CD4-positive, alpha-beta T cell treated with Interleukin-21 for 1 hour (primary cell): Measurements from ENCODE around the gene TMEM255B.
"Not testable (repeated sequence)": the region's sequence is repeated elsewhere in the genome, so short reads cannot be mapped to it uniquely, and the experiment has no call there.

Experiments used
- DNase-seq: peaks from one replicate; pipeline ENCODE4 v3.0.0-alpha.2; 2020

TMEM255B gene

DNA sequence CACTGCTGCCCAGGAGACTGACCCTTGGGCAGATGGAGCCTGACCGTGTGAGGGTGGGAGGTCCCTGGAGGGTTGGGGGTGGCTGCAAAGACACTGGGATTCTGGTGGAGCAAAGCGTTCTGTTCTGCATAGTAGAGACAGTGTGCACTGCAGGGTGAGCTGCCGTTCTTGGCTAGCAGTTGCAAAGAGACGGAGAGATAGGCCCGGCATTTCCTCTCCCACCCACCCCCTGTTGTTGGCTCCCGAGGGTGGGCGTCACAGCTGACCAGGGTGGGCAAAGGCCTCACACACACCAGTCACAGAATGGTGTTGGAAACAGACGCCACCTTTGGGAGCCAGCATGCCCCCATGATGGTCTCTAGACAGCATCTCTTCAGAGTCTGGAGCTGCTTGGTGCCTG lies 11.4 kb downstream of the TMEM255B start:
- no peak for DNase-seq

DNA sequence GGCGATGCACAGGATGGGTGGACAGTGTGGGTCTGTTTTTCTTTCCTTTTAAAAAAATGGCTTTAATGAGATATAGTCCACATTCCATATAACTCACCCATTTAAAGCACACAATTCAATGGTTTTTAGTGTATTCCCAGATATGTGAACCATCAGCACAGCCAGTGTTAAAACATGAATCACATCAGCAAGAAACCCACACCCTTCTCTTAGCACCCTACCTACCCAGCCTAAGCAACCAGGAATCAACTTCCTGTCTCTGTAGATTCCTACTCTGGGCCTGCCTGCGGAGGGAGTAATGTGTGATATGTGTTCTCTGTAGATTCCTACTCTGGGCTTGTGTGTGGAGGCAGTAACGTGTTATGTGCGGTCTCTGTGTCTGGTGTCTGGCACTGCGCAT lies 11.9 kb downstream of the TMEM255B start:
- DNase-seq, result no peak

DNA sequence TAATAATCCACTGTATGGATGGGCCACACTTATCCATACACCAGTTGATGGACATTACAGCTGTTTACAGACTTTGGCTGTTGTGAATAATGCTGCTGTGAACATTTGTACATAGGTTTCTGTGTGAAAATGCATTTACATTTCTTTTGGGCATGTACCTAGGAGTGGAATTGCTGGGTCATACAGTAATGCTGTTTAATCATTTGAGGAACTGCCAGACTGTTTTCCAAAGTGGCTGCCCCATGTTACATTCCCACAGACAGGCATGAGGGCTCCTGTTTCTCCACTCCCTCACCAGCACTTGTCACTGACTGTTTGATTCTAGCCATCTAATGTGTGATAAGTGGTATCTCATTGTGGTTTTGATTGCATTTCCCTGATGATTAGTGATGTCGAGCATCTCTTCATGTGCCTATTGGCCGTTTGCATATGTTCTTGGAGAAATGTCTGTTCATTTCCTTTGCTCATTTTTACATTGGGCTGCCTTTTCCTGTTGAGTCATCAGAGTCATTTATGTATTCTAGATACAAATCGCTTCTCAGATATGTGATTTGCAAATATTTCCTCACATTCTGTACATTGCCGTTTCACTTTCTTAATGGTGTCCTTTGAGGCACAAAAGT lies 12.8 kb downstream of the TMEM255B start:
- DNase-seq, result no peak

DNA sequence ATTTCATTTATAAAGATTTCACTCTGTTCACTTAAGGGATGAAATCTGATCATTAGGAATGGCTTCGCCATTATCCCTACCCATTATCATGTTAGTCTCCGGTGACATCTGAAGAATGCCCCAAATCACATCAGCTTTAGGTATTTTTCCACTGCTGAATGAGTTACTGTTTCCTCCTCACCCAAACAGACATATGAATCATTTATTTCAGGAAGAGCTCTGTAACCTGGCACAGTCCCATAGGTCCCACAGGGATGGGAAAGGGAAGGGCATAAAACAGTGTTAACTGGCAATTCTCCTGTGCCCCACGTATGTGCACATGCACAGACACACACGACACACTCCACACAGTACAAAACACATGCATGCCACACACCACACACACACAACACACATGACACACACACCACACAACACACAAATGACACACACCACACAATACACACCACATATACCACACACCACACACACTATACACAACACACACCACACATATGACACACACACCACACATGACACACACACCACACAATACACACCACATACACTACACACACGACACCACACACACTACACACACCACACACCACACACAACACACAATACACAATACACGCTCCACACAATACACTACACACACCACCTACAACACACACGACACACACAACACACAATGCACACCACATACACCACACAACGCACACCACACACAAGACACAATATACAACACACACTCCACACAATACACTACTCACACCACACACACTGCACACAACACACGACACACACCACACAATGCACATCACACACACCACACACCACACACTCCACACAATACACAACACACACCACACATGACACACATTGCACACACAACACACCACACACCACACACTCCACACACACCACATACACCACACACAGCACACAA lies 15.4 kb downstream of the TMEM255B start:
- DNase-seq, result no peak

DNA sequence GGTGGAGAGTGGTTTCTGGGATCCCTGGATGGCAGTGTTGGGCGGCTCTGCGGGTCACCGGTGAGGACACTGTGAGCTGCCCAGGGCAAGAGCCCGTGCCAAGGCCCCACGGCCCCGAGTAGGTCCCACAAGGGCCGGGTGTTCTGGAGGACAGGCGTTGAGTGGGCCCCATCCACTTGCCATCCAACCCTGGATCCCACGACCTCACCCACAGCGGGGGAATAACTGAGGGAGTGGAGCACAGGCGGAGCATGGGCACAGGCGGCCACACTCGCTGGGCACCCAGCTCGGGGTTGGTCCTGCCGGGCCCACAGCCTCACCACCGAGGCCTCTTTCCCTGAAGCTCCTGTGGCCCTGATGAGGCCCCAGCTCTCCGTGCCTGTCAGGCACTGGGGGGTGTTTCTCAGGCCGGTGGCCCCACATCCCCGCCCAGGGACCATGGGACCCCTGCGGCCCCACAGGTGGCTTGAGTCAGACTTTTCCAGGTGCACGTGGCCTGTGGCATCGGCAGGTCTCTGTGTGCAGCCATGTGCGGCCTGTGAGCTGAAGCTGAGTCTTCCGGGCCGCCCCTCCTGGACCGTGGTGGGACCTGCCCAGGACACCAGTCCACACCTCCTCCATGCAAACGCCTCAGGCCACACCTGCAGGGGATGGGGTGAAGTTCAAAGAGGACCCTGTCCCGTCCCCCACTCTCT lies 16.6 kb downstream of the TMEM255B start:
- DNase-seq, result no peak

DNA sequence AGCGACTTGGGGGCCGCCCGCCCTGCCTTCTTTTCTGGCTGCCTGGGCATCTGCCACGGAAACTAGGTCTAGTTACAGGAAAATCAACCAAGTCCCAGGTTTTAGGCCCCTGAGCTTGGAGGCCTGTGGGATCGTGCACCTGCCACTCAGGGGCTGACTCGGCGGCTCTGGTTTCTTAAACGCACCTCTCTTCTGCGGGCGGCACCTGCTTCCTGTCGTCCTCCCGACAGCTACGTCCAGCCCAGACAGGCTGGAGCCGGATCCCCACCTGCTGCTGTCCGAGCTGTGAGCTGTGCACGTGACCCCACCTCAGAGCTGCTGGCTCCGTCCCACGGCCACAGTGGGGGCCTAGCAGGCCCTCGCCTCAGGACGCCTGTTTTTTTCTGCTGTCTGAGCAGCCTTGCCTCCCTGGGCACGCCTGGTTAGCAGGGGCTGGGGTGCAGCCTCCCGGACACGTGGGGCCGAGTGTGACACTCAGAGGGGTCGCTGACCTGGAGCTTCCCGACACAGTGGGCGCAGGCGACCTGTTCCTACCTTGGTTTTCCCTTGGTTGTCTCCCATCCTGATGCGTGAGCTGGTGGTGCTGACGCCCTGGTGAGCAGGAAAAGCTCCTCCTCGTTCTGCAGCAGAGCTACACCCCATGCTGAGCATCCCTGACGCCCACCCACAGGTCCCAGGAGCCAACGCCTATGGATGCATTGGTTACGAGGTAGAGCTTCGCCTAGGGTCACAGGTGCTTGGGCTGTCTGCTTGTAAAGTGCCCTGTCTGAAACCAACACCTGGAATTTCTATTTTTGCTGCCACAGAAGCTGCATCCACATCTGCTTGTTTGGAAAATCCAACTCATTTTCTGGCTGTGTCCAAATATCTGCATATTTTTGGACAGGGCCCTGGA lies 17.5 kb downstream of the TMEM255B start:
- DNase-seq, result no peak

DNA sequence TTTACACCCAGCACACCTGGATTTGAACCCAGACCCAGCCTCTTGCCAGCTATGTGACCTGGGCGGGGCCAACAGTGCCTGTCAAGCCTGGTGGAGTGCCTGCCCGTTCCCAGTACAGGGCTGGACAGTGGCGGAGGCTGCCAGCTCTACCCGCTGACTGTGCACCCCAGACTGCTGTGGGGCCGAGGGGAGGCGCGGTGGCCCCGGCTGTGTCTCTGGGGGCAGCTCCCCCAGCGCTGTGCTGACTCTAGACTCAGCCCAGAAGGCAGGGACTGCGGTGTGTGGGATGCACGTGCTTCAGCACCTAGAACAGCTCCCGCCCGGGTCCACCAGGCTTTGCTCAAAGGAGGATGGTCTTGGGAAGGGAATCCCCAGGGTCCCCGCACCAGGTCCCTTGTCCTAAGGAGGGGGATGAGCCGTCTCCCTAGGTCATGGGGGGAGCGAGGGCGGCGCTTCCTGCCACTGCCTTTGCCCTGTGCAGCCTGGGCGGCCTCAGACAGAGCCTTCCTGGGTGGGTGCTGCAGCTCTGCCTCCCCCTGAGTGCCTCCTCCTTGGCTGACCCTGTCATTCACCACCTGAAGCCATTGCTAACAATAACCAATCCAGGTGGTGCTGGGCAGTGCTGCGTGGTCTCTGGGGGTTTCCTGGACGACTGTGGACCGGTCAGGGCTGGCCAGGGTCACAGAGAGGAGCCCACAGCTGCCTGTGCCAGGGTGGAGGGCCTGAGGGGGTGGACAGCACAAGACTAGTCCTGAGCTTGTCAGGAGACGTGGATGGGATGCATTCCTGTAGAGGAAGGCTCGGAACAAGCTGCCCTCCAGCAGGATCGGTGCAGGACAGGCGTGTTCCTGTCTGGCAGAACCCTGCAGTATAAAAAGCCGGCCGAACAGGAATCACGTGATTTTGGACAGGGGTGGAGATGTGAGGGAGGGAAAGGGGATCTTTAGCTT lies 18.6 kb downstream of the TMEM255B start:
- DNase-seq, result no peak

DNA sequence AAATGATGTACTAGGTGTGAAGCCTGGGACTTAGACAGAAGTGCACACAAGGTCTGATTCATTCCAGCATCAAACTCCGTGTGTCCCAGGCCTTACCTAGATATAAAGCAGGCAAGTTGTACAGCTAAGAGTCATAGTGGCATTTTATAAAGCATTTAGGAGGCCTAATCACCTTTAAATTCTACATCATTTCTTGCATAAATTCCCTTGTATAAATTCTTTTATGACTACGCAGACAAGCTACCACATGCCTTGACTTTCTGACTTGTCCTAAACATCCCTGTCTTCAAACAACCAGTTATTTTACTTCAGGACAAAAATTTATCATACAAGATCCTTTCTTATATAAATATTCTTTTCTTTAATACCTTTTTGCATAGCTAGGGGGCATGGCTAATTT lies 22.5 kb downstream of the TMEM255B start:
- no peak for DNase-seq

DNA sequence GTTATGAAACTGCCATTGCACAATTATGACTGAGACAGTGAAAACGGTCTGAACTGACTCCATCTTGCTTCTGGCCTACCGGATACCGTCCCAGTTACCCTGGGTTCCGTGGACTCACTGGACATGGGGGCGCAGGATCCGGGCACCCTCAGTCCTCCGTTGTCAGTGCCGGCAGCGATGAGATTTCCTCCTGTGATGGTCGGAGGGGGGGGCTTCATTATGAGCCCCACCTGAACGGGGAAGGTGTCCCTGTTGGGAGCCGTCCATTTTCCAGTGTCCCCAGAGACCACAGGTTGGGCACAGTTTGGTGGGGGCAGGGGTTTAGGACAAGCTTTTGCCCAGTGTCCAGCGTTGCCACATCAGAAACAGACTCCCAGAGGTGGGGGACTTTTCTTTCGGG lies 23.4 kb downstream of the TMEM255B start:
- DNase-seq, result no peak

DNA sequence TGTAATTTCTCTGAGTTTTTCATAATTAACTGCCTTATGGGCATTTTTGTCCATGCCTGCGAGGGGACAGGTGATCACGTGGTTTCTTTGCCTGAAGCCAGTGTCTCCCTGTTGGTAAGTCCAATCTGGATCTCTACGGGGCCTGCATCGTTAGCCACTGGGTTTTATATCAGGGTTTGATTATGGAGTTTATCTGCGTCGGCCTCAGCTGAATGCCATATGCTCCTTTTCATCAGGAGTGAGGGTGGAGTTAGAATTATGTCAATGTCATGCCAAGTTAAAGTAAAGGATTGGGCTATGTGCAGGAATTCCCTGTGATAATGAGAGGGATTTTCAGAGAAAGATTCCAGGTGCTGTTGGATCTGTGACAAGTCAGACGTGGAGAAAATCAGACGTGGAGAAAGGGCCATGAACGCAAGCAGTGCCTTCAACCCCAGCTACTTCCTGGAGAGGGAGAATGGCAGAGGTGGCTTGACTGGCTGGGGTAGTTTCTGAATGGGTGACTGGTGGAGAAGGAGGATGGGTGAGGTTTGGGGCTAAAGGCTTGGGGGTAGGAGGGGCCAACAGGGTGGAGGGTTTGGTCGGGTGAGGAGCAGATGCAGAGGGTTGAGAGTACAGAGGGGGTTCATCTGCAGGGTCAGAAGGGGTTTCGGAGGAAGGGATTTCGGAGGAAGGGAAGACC lies 24.3 kb downstream of the TMEM255B start:
- DNase-seq, result no peak

DNA sequence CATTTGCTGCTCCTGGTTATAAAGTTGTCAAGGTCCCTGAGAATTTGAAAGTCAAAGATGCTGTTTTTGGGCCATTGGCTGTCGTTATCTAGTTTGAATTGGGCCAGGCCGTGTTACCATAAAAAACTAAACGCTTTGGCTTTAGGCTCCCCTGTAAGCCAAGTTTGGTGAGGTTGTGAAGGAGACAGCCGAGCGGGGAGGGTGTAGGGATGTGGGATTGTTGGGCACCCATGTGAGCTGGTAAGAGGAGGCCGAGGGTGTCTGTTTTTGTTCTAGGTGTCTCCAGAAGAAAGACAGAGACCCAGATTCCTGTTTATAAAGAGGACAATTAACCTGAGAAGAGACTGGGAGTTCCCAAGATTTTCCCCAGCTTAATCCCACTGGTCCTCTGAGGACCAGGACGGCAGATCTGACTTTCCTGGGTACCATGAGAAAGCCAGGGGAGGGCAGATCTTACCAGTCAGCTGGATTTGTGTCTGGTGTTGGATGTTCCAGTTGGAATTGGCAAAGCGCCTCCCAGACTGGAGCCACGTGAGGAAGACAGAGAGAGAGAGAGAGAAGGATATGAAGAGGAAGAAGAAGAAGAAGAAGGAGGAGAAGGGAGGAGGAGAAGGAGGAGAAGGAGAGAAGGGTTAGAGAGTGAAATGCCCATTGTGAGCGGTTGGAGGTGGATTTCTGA lies 25.1 kb downstream of the TMEM255B start:
- no peak for DNase-seq

DNA sequence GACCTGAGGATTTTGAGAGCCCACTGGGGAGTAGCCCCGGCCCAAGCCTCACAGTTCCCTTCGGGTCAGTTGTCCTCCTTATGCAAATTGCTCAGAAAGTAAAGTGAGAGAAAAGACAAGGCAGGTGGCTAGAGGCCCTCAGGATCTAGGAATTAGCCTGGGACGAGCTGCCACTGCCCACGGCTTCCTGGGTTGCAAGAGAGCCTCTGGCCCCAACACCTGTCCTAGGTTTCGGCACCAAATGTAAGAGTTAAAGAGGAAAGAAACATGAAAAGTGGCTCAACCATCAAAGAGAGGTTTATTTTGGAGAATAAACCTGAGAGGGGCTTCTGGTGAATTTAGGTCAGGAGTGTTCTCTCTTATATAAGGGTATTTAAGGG lies 25.6 kb downstream of the TMEM255B start:
- no peak for DNase-seq

DNA sequence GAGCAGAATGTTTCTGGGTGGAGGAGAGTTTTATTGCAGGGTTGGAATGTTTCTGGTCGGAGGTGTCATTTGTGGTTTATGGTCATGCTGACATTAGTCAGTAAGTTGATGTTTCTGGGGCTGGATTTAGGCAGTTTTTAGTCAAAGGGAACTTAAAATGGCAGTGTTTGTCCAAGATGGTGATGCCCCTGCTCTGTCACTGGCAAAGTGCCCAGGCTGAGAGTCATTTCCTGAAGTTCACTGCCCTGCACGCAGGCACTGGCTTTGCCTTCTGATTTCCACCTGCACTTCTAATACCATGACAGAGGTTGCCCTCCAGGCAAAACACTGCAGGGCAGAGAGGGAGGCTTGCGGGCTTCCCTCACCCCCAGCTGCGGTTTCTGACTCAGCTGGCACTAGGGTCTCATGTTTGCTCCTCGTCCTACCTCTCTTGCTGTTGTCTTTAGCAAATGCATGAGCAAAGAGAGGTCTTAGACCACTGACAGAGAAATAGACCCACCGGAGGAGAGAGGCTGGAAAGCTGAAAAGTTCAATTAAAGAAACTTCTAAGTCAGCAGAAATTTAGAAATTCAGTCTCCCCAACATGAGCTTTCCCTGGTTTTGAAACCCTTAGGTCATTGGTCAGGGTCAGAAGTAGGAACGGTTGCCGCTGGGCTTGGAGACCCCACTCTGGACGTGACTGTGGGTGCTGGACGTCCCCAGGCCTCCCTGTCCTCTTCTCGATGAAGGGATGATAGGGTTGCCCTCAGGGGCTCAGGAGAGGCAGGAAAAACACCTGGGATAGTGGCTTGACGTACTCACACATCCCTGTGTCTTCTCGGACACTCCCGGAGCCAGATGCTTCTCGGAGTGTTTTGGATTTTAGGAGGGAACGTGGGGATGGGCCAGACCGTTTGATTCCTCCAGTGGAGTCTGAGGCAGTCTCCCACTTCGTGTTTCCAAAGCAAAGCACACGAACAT lies 26.3 kb downstream of the TMEM255B start:
- DNase-seq, result no peak

DNA sequence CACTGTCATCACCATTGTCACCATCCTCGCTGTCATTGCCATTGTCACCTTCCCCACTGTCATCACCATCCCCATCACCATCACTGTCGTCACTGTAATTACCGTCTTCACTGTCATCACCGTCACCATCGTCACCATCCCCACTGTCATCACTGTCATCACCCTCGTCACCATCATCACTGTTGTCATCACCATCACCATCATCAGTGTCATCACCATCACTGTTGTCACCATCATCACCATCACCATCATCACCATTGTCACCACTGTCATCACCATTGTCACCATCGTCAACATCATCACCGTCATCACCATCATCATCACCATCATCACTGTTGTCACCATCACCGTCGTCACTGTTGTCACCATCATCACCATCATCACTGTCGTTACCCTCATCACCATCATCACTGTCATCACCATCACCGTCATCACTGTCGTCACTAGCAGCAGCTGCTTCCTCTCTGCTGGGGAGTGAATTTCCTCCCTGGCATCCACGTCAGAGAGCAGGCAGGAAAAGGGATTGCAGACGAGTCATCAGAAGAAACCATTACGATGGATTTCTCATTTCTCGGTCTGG lies 27.3 kb downstream of the TMEM255B start:
- DNase-seq, result no peak

DNA sequence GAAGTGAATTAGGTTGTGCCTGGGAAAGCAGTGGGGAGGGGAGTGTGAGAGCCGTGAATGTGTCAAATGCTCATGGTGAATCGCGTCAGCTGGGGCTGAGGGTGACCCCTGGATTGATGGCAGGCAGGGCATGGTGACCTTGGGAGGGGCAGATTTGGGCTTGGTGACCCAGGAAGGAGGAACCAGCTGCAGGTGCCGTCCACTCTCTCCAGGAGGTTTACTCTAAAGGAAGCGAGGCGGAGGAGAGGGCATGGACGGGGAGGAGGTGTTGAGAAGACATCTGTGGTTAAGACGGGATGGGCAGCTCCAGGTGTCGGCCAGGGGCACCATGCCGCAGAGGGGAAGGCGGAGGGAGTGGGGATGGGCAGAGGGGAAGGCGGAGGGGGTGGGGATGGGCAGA lies 28.7 kb downstream of the TMEM255B start:
- DNase-seq, result no peak

DNA sequence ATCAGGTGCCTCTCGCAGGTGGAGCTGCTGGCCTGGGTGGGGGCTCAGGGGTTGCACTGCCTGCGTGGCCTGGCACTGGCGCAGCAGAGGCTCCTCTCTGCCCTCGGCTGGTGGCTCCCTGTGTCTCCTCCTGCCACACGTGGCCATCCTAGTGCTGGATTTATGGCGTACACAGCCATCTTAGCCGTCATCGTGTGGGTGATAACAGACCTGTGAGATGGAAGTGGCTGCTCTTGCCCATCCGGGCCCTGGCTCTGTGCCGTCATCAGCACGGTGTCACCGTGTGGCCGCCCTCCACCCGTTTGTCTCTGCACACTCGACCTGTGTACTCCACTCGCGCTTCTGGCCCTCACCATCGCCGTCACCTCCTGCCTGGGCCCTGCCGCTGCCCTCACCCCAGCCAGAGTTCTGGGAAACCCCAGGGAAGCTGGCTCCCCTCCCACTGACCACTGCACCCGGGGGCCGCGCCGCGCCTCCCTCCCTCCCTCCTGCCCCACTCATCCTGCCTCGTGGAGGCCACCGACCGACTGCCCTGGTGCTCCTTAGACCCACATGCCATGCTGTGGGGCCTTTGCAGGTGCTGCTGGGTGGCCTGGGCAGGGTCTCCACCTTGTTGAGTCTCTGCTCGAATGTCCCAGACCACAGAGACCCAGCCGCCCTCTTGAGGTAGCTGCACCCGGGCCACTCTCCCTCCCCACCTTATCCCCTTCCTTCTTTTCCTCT lies 29.5 kb downstream of the TMEM255B start:
- DNase-seq, result no peak

DNA sequence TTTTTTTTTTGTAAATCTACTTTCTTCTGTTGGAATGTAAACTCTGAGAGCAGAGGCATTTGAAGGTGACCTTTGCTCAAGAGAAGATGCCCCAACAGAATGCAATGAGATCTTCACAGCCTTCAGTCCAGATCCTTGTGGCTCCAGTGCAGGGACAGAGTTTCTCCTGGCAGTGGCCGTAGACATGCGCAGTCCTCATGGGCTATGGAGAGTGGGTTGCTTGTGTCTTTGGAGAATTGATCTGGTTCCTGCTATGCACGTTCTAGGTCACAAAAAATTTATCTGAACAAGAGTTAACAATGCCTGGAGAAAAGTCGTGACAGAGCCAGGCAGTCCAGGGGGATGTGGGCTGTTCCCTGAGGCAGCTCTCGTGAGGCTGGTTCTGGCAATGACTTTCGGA lies 30.1 kb downstream of the TMEM255B start:
- DNase-seq, result no peak

DNA sequence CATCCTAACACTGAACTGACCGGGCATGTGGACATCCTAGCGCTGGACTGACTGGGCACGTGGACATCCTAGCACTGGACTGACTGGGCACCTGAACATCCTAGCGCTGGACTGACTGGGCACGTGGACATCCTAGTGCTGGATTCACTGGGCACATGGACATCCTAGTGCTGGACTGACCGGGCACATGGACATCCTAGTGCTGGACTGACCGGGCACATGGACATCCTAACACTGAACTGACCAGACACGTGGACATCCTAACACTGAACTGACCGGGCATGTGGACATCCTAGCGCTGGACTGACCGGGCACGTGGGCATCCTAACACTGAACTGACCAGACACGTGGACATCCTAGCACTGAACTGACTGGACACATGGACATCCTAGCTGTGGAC lies 30.9 kb downstream of the TMEM255B start:
- DNase-seq, result not testable (repeated sequence)
